GM23338 (cell line): Measurements from ENCODE around the gene MAN2A2.

ENCODE experiments used
- CTCF ChIP-seq, 2 experiments: fragments of 200-600 bp in 1 of 2; sonication (generic) in 1 of 2; conservative IDR thresholded peaks; 2 replicates each; pipeline versions ENCODE4 v1.5.1 to v1.6.1; 2016 to 2017; ENCODE audit warnings: antibody characterized with exemption in 2 of 2, low read depth in 2 of 2, mild to moderate bottlenecking in 2 of 2, moderate library complexity in 1 of 2
- EZH2 ChIP-seq: fragments of 200-600 bp; sonication (generic); IDR thresholded peaks from one replicate; pipeline ENCODE4 v1.8.0; 2017; ENCODE audit warnings: antibody characterized with exemption, mild to moderate bottlenecking, low read depth; ENCODE audit not compliant: unreplicated experiment

- TF ChIP-seq CTCF (conservative IDR thresholded peaks at IDR 0.05; ENCODE audit: low read depth in 2 of 2) (no peak), EZH2 (no peak)
Measured at GRCh38 chr15:90860450-90860849, 42.7 kb upstream of the MAN2A2 start.
